Stimulated activated CD8-positive, alpha-beta memory T cell treated with anti-CD3 and anti-CD28 coated beads, Interleukin-7, amount 100 ng/mL, for 24 hours (primary cell): Measurements from ENCODE around the gene NHSL2.
"Not testable (repeated sequence)": the region's sequence is repeated elsewhere in the genome, so short reads cannot be mapped to it uniquely, and the experiment has no call there.

Experiments used
- DNase-seq: peaks from one replicate; pipeline ENCODE4 v3.0.0-alpha.2; 2020; ENCODE audit warnings: low read depth

Gene NHSL2

DNA sequence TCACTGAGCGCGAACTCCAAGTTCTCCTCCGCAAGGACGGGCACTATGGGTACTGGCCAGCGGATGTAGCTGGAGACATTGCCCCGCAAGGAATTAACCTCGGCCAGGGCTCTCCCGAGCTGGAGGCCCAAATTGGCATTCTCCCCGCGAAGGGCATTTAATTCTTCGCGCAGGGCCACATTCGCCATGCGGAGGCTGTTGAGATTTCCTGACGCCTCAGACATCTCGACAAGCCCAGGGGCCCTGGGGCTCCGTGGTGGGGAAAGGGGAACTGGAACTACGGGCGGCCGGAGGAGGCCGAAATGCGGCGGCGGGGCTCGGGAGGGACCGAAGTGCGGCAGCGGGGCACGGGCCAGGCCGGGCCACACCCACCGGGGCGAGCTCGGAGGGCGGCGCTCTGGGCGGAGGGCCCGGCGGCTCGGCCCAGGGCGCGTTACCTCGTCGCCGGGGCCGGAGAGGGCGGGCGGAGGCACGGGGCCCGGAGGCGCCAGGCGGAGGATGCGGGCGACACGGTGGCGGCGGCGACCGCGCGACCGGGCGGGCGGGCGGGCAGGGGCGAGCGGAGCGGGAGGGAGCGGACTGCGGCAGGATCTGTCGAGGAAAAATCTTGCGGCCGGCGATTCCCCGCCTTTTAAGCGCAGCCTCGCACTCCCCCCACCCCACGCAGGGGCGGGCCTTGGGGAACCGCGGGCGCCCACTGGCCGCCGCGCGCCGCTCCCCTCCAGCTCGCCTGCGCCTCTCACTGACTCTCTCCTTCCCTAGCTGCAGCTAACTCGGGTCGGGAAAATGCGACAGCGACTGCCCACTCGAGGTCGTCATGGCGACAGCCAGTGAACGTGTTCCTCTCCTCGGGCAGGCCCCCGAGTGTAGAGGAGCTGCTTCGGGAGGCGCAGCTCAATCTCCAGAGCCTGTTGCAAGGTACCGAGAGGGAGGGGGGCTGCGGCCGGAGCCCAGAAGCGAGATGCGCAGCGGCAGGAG is 221.0 kb downstream of the NHSL2 start, which contains the start of gene RTL5:
Gene RTL5 (minus strand): TSS at position 599 of the 978 bp plus-strand sequence.
- DNase-seq = peak; percentile 12

GRCh38 chrX:72132456-72132855 is 221.8 kb downstream of the NHSL2 start:
- DNase-seq = no peak

GRCh38 chrX:72133851-72134546 is 223.4 kb downstream of the NHSL2 start:
- no peak for DNase-seq

GRCh38 chrX:72137846-72138495 is 227.3 kb downstream of the NHSL2 start:
- DNase-seq = no peak

DNA sequence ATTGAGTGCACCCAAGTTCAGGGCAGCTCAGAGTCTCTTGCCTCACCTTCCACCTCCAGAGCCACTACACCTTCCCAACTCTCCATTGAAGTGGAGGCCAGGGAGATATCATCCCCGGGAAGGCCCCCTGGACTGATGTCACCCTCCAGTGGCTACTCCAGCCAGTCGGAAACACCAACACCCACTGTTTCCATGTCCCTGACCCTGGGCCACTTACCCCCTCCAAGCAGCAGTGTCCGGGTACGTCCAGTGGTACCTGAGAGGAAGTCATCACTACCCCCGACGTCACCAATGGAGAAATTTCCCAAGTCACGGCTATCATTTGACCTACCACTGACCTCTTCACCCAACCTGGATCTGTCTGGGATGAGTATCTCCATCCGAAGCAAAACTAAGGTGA is 228.9 kb downstream of the NHSL2 start:
- DNase-seq = no peak

DNA sequence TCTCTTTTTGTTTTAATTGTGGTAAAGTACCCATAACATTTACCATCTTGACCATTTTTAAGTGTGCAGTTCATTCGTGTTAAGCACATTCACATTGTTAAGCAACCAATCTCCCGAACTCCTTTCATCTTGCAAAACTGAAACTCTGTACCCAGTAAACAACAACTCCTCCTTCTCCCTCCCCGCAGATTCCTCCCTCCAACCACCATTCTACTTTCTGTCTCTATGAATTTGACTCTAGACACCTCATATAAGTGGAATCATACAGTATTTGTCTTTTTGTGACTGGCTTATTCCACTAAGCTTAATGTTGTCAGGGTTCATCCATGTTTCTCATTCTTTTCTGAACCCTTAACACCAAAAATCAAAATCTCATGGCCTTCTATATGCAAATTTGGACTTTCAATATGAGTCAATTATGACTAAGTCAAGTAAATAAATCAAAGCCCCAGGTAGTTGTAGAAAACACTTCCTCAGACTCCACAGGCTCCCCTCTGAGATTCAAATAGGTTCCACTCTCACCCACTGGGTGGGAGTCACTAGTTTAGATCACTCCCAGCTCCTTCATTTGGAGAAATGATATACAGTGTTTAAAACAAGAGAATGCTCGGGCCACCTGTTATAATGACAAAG is 230.8 kb downstream of the NHSL2 start:
- DNase-seq = no peak

GRCh38 chrX:72142094-72142793 is 231.6 kb downstream of the NHSL2 start:
- no peak for DNase-seq

DNA sequence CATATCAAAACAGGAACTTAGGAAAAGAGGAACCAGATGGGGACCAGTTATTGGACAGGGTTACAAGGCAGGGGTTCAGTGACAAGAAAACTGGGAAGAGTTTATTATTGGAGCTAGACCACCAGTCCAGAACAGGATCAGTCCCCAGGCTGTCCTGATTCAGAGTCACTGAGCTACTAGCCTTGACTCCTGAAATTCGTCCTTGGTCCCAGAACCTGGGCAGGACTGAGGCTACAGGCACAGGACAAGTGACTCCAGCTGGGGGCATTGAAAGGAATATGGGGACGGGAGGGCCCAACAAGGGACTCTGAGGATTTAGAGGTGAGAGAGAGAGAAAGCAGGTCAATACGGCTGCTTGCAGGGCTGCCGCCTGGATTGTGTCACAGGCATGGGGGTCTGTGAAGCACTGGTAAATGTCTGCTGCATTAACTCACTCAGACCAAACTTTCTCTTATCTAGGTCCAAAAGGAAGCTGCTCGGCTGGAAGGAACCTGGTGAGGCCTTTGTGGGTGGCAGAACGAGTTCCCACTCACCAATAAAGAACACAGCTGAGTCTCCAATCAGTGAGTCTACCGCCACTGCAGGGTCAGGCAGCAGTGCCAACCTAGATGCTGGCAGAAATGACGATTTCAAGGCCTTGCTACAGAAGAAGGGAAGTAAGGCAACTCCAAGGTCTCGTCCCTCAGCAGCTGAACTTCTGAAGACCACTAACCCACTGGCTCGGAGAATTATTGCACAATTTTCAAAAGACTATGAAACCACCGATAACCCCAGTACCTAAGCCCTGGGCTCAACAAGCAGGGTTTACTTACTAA is 232.4 kb downstream of the NHSL2 start:
- DNase-seq = no peak

DNA sequence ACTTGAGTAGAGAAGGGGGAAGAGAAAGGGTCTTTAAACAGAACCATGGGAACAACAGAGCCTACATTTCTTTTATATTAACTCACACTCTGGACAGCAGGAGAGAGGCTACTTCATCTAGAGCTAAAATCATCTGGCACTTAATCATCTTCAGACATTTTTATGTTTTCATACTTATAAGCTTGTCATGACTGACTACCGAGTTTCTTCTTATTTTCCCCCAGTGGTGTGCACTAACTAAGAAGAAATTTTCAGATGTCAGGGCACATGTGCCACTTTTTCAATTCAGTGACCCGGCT is 232.9 kb downstream of the NHSL2 start:
- DNase-seq = no peak

DNA sequence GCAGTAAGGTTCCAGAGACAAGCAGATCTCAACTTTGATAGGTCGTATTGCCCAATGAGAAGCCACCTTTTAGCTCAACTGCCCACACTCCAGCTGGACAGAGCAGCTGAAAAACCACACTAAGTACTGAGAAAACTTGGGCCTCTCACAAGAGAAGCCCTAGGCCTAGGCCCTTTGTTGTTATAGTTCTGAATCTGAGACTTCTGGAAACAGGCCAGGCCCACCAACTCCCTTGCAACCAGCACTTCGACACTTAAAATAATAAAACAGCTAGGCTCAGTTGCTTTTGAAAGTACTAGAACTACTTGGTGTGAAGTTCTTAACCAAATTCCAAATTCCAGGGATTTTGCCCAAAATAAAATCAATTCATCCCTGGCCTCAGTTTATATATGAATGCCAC is 234.5 kb downstream of the NHSL2 start:
- DNase-seq = no peak

DNA sequence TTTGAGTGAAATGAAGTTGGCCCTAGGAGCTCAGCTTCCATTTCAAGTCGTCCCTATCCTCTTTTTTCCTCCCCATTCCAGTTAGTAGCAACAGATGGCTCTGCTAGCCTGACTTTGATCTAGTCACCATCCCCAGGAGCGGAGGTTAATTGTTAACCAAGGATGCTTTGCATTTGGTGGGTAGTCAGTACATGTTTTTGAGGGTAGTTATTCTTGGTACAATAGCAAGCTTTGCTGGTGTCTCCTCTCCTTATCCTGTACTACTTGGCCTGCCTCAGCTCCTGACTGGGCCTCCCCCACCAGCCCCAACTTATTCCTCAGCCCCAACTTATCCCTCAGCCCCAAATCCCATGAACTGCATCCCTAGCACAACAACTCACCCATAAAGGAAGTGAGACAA is 235.9 kb downstream of the NHSL2 start:
- no peak for DNase-seq

DNA sequence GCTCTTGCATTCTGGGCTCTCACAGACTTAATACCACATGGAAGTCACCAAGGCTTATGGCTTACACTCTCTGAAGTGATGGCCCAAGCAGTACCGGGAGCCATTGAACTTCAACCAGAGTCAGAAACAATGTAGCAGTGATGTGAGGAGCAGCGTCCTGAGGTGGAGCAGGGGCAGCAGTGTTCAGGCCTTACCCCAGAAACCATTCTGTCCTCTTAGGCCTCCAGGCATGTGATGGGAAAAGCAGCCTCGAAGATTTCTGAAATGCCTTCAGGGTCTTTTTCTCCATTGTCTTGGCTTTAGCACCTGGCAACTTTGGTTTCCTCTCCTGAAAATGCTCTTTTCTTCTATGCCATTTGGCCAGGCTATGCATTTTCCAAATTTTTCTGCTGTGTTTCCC is 248.1 kb downstream of the NHSL2 start:
- no peak for DNase-seq

GRCh38 chrX:72159769-72160168 is 249.1 kb downstream of the NHSL2 start:
- DNase-seq = no peak

- DNase-seq = no peak
Measured at GRCh38 chrX:72165551-72165950, 254.9 kb downstream of the NHSL2 start.

GRCh38 chrX:72169008-72169728 is 258.5 kb downstream of the NHSL2 start:
- DNase-seq = no peak

GRCh38 chrX:72176289-72176688 is 265.6 kb downstream of the NHSL2 start:
- DNase-seq = not testable (repeated sequence)

- DNase-seq = no peak
Measured at GRCh38 chrX:72176981-72177380, 266.3 kb downstream of the NHSL2 start.

DNA sequence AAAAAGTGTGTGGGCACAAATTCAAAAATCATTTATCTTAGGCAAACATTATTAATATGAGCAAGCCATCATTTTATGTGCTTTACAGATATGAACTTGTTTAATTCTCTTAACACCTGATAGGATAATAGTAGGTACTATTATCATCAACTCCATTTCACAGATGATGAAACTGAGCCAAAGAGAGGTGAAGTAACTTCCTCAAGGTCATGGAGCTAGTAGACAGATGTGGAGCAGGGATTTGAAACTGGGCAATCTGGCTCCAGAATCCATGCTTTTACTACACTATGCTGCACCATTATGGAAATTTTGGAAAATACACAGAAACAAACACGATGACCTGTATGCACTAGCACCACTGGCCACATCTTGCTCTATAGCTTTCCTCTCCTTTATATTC is 269.9 kb downstream of the NHSL2 start:
- no peak for DNase-seq

DNA sequence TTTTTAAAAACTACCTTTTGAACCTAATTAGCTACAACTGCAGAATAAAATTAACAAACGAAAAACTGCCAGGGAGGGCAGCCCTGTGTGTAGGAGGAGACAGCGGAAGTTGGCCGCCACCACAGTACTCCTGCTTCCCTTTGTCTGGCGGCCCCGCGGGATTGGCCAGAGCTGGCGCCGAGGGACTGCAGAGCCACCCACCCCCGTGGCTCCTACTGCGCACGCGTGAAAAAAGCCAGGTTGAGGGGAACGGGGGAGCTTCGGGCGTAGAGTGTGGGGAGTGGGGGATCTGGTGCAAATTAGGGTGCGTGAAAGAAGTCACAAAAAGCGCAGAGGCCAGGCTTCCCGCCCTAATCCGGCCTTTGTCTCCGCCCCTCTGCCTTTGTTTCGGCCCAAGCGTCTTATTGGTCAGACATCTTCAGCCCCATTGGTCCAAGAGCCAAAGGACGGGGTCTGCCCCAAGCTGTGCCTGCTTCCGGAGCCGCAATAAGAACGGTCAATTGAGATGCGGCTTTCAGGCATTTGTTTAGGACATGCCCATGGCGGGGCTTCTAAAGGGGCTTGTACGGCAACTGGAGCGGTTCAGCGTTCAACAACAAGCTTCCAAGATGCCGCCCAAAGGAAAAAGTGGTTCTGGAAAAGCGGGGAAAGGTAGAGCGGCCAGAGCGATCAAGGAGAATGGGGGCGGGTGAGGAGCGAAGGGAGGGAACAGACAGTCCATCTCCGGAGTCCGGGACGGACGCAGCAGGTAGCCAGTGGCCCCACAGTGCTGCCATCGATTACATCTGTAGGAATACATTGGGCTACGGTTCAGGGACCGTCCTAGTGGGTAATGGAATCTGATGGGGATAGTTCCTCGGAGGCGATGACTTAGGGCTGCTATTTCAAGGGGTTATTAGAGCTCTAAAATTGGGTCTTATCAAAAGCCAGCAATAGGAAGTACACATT is 270.8 kb downstream of the NHSL2 start, which contains the start of gene PIN4:
Gene PIN4 (plus strand): TSS at position 580 of the 948 bp plus-strand sequence. CDS start 29 bp downstream, at position 609.
- peak; percentile 43 for DNase-seq
